Prostate gland (tissue), 2 donors: Measurements from ENCODE around the gene ZMPSTE24.

Experiments
- CTCF ChIP-seq, 4 experiments: fragments of 200-600 bp in 2 of 4; fragments of 450-650 bp in 2 of 4; sonication (generic) in 2 of 4; IDR thresholded peaks; 1 replicate in 3 of 4; 2 replicates in 1 of 4; pipeline ENCODE4 v1.5.1; 2016 to 2019; ENCODE audit warnings: antibody characterized with exemption in 4 of 4, mild to moderate bottlenecking in 2 of 4, moderate library complexity in 2 of 4
- POLR2A ChIP-seq: fragments of 450-650 bp; IDR thresholded peaks from one replicate; pipeline ENCODE4 v1.6.1; 2016; ENCODE audit warnings: antibody characterized with exemption, mild to moderate bottlenecking
- POLR2AphosphoS5 ChIP-seq: sonication (generic); formaldehyde crosslinking; IDR thresholded peaks from one replicate; pipeline ENCODE4 v1.6.1; 2017; ENCODE audit warnings: antibody characterized with exemption

GRCh38 chr1:40264354-40264781, 6.3 kb downstream of the ZMPSTE24 start:
- TF ChIP-seq CTCF (IDR thresholded peaks at IDR 0.05): no peak
- no peak for TF ChIP-seq POLR2AphosphoS5
- TF ChIP-seq POLR2A: no peak
